ENCODE measurements around the gene UBE2E2.

Gene UBE2E2

GRCh38 chr3:23494967-23495366, 291.8 kb downstream of the UBE2E2 start:
- TF ChIP-seq CTCF (IDR thresholded peaks at IDR 0.05; ENCODE audit: low read depth, low read length, missing control alignments): no peak
- no peak overlapping the region for H3K4me3 ChIP-seq (replicated peaks; ENCODE audit: low read depth, low read length)
- DNase-seq (ENCODE audit: extremely low read depth, low read depth): no peak

GRCh38 chr3:23495507-23495906, 292.4 kb downstream of the UBE2E2 start:
- no peak overlapping the region for H3K4me3 ChIP-seq (replicated peaks; ENCODE audit: low read depth, low read length)
- TF ChIP-seq CTCF (IDR thresholded peaks at IDR 0.05; ENCODE audit: low read depth, low read length, missing control alignments): no peak
- no peak for DNase-seq (ENCODE audit: extremely low read depth, low read depth)

GRCh38 chr3:23496165-23496564, 293.0 kb downstream of the UBE2E2 start:
- no peak for TF ChIP-seq CTCF (IDR thresholded peaks at IDR 0.05; ENCODE audit: low read depth, low read length, missing control alignments)
- no peak for DNase-seq (ENCODE audit: extremely low read depth, low read depth)
- no peak overlapping the region for H3K4me3 ChIP-seq (replicated peaks; ENCODE audit: low read depth, low read length)

GRCh38 chr3:23497156-23497555, 294.0 kb downstream of the UBE2E2 start:
- DNase-seq (ENCODE audit: extremely low read depth, low read depth): no peak

GRCh38 chr3:23501201-23501802, 298.2 kb downstream of the UBE2E2 start:
- no peak for TF ChIP-seq CTCF (IDR thresholded peaks at IDR 0.05; ENCODE audit: low read depth, low read length, missing control alignments)
- no peak for DNase-seq (ENCODE audit: extremely low read depth, low read depth)
- no peak overlapping the region for H3K4me3 ChIP-seq (replicated peaks; ENCODE audit: low read depth, low read length)

More at GRCh38 chr3:23497156-23497555, 294.0 kb downstream of the UBE2E2 start:
- no peak for TF ChIP-seq CTCF (IDR thresholded peaks at IDR 0.05; ENCODE audit: low read depth, low read length, missing control alignments)
- H3K4me3 ChIP-seq (replicated peaks; ENCODE audit: low read depth, low read length): no peak overlapping the region

- no peak for DNase-seq (ENCODE audit: extremely low read depth, low read depth)
- TF ChIP-seq CTCF (IDR thresholded peaks at IDR 0.05; ENCODE audit: low read depth, low read length, missing control alignments): no peak
Measured at GRCh38 chr3:23508464-23508863, 305.3 kb downstream of the UBE2E2 start.

GRCh38 chr3:23518441-23518840, 315.3 kb downstream of the UBE2E2 start:
- DNase-seq (ENCODE audit: extremely low read depth, low read depth): no peak
- no peak overlapping the region for H3K4me3 ChIP-seq (replicated peaks; ENCODE audit: low read depth, low read length)
- no peak for TF ChIP-seq CTCF (IDR thresholded peaks at IDR 0.05; ENCODE audit: low read depth, low read length, missing control alignments)

More at GRCh38 chr3:23508464-23508863, 305.3 kb downstream of the UBE2E2 start:
- no peak overlapping the region for H3K4me3 ChIP-seq (replicated peaks; ENCODE audit: low read depth, low read length)

Measured in HFF-Myc (cell line).